GM21447 (cell line): ENCODE data around the gene RNF180.
"Not testable (repeated sequence)": the region's sequence is repeated elsewhere in the genome, so short reads cannot be mapped to it uniquely, and the experiment has no call there.

Source experiments
- ATAC-seq: cut with Tn5 transposase; IDR thresholded peaks from one replicate; pipeline ENCODE4 v1.9.1; 2021; ENCODE audit not compliant: unreplicated experiment

RNF180 gene

GRCh38 chr5:64180661-64181343 is 15.2 kb downstream of the RNF180 start:
- no peak for ATAC-seq

DNA sequence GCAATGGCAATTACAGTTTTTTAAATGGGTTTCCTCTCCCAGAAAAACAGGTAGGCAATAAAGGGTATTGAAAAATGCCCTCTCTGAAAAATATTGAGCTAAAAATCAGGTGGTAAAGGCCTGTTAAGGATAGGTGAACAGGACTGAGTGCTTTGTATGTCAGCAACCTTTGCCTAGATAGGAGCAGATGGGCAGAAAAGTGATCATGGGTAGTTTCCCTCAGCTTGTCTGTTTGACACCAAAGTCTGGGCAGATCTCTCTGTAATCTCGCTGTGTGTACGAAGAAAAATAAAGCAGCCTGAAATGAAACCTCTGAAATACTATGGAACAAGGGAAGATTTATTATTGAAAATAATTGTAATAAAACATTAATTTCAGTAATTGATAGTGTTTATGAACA is 15.8 kb downstream of the RNF180 start:
- ATAC-seq = no peak

DNA sequence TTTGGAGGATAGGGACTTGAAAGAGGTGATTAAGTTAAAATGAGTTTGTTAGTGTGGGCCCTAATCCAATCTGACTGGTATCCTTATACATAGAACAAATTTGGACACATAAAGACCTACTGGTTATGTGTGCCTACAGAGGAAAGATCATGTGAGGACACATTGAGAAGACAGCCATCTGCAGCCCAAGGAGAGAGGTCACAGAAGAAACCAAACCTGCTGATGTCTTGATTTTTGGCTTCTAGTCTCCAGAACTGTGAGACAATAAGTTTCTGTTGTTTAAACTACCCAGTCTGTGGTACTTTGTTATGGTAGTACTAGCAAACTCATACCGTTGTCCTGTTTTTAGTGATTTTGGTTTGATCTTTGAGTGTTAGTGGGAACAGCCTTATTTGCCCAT is 18.3 kb downstream of the RNF180 start:
- ATAC-seq = no peak

DNA sequence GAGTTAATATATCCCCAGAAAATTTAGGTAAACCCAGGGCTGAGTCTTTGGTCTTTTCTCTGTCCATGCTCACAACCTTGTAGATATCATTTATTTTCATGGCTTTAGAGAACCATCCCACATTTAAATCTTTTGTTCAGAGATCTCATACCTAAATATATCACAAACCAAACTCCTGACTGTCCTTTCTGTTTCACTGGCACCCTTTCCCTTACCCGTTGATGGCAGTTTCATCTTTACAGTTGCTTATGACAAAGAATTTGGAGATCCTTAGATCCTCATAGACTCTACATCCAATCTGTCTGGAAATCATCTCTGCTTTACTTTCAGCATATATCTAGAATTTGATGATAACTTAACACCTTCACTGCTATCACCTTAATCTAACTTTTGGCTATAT is 19.2 kb downstream of the RNF180 start:
- no peak for ATAC-seq

DNA sequence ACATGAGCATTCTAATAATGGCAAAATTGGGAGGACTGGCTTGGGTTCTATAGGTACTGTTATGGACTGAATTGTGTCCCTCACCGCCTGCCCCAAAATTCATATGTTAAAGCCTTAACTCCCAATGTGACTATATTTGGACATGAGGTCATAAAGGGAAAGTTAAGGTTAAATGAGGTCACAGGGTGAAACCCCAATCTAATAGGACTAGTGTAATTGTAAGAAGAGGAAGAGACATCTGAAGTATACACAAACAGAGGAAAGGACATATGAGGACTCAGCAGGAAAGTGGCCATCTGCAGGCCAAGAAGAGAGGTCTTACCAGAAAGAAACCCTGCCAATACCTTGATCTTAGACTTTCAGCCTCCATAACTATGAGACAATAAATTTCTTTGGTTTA is 23.1 kb downstream of the RNF180 start:
- ATAC-seq = no peak

GRCh38 chr5:64190562-64191306 is 25.1 kb downstream of the RNF180 start:
- ATAC-seq = no peak

- ATAC-seq = no peak
Observed at GRCh38 chr5:64195981-64196380, 30.3 kb downstream of the RNF180 start.

GRCh38 chr5:64199425-64199824 is 33.8 kb downstream of the RNF180 start:
- no peak for ATAC-seq

- no peak for ATAC-seq
Observed at GRCh38 chr5:64201996-64202395, 36.4 kb downstream of the RNF180 start.

GRCh38 chr5:64206653-64207052 is 41.0 kb downstream of the RNF180 start:
- no peak for ATAC-seq

DNA sequence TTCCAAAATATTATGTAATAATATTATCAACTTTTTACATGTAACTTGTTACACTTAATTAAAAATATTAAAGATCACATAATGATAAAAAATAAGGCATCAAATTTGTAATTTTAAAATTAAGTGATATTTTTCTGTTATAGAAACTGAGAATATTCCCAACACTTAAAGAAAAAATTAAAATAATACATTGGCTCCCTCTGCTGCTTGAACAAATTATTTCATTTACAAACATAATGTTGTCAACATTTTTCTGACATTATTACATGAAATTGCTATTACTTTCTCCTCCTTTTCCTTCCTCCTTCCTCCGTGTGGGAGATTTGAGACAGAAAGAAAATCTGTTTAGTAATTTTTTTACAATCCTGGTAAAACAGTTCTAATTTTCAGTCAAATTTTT is 42.3 kb downstream of the RNF180 start:
- no peak for ATAC-seq

DNA sequence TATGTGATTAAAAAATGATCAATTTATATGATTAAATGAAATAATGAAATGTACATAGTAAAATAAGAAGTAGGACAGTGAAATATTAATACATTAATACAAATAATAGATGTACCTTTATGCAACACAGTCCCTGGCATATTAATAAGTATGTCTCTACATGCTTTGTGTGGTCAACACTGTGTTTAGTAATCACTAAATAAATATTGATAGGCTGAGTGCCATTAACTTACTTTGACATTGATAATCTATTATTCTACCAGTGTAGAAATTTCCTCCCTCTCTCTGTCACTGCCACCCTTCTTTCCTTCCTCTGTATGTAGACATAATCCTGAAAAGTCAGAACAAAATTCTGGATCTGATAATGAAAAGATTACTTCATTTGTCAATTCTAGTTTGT is 43.7 kb downstream of the RNF180 start:
- ATAC-seq = no peak

DNA sequence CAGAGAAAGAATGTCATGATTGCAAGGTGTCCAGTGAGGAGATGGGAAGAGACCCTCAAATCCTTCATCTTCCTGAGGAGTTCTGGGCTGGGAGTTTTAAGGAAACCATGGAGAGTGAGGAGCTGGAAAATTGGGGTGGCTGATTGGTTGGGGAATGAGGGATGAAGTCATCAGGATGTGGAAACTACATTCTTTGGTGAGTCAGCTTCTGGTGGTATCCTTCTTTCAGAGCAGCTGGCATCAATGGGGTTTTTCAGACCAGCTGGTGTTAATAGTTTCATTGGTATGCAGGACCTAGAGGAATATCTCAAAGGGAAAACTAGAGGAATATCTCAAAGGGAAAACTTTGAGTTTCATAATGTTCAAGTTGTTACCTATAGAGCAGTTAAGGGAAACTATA is 45.2 kb downstream of the RNF180 start:
- no peak for ATAC-seq

GRCh38 chr5:64213011-64213410 is 47.4 kb downstream of the RNF180 start:
- ATAC-seq = no peak

- no peak for ATAC-seq
Observed at GRCh38 chr5:64213531-64213930, 47.9 kb downstream of the RNF180 start.

GRCh38 chr5:64214132-64214531 is 48.5 kb downstream of the RNF180 start:
- no peak for ATAC-seq

GRCh38 chr5:64221911-64222310 is 56.3 kb downstream of the RNF180 start:
- ATAC-seq = no peak

DNA sequence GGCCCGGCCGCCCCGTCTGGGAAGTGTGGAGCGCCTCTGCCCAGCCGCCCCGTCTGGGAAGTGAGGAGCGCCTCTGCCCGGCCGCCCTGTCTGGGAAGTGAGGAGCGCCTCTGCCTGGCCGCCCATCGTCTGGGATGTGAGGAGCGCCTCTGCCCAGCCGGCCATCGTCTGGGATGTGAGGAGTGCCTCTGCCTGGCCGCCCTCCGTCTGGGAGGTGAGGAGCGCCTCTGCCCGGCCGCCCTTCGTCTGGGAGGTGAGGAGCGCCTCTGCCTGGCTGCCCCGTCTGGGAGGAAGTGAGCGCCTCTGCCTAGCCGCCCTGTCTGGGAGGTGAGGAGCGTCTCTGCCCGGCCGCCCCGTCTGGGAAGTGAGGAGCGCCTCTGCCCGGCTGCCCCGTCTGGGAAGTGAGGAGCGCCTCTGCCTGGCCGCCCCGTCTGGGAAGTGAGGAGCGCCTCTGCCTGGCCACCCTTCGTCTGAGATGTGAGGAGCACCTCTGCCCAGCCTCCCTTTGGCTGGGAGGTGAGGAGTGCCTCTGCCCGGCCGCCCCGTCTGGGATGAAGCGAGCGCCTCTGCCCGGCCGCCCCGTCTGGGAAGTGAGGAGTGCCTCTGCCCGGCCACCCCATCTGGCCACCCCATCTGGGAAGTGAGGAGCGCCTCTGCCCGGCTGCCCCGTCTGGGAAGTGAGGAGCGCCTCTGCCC is 59.8 kb downstream of the RNF180 start:
- not testable (repeated sequence) for ATAC-seq

DNA sequence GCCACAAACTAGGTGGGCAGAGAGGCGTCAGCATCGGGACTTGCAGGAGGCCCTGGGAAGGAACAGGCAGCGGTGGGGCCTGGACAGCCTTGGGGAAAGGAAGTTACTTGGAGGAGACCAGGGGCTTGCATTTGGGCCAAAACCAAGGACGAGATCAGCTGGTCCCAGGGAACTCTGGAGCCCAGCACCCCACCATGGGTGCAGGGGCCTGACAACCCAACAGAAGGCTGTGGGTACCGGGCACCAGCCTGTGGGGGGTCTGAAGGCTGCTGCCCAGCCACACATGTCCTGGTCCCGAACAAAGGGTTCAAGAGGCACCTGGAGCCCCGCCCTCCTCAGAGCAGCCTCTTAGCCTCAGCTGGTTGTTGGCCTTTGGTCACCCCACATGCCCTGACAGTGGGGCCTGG is 61.5 kb downstream of the RNF180 start:
- ATAC-seq = not testable (repeated sequence)

GRCh38 chr5:64229163-64229774 is 63.6 kb downstream of the RNF180 start:
- no peak for ATAC-seq

DNA sequence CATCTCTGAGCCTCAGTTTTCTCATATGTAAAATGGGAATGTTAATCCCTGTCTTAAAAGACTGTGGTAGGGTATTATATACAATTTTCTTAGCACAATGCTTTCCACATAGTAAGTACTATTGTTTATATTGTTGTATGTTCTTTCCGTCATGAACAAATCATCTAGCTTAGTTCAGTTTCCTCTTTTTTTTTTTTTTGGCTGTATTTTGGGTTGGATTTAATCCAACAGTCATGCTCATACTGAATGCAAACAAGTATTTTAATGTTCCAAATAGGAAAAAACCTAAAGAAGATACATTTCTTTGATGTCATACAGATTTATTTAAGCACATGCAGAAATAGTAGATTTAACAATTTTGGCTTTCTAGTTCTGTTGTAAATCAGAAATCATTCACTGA is 95.1 kb downstream of the RNF180 start:
- no peak for ATAC-seq

- no peak for ATAC-seq
Observed at GRCh38 chr5:64269164-64269563, 103.5 kb downstream of the RNF180 start.
